Ammon's horn (tissue), 1 donor: ENCODE results near the gene NAPEPLD.
A peak's percentile ranks its signal among the peaks of the same experiment; 100 is the strongest.
"Not testable (repeated sequence)": the region's sequence is repeated elsewhere in the genome, so short reads cannot be mapped to it uniquely, and the experiment has no call there.

ENCODE experiments used
- DNase-seq: peaks from one replicate; pipeline ENCODE4 v3.0.0-alpha.2; 2016; ENCODE audit warnings: low spot score

Gene NAPEPLD

GRCh38 chr7:103148994-103149807 is at the start of gene NAPEPLD:
Gene NAPEPLD (minus strand): TSS chr7:103149099. CDS start chr7:103128776, 20,323 bp downstream.
- DNase-seq: peak; percentile 92

- DNase-seq: not testable (repeated sequence)
These were observed 49.2 kb upstream of the NAPEPLD start for GRCh38 chr7:103198079-103198478.

- DNase-seq: not testable (repeated sequence)
These were observed 46.5 kb upstream of the NAPEPLD start for GRCh38 chr7:103195364-103195763.

GRCh38 chr7:103172415-103173146 is 23.7 kb upstream of the NAPEPLD start:
- not testable (repeated sequence) for DNase-seq

GRCh38 chr7:103171695-103172414 is 23.0 kb upstream of the NAPEPLD start:
- DNase-seq: not testable (repeated sequence)

GRCh38 chr7:103166921-103167544 is 18.1 kb upstream of the NAPEPLD start:
- DNase-seq: not testable (repeated sequence)

GRCh38 chr7:103163087-103163825 is 14.4 kb upstream of the NAPEPLD start:
- not testable (repeated sequence) for DNase-seq

GRCh38 chr7:103162641-103163040 is 13.7 kb upstream of the NAPEPLD start:
- peak; percentile 34 for DNase-seq

- DNase-seq: not testable (repeated sequence)
These were observed 13.2 kb upstream of the NAPEPLD start for GRCh38 chr7:103161998-103162616.

- DNase-seq: not testable (repeated sequence)
These were observed 10.2 kb upstream of the NAPEPLD start for GRCh38 chr7:103159072-103159471.

- DNase-seq: not testable (repeated sequence)
These were observed 6.6 kb upstream of the NAPEPLD start for GRCh38 chr7:103155331-103156024.

- DNase-seq: no peak
These were observed 5.1 kb upstream of the NAPEPLD start for GRCh38 chr7:103154042-103154441.

GRCh38 chr7:103152744-103153617 is 4.1 kb upstream of the NAPEPLD start:
- DNase-seq: not testable (repeated sequence)

- not testable (repeated sequence) for DNase-seq
These were observed 3.2 kb upstream of the NAPEPLD start for GRCh38 chr7:103151993-103152676.

- no peak for DNase-seq
These were observed 1.3 kb upstream of the NAPEPLD start for GRCh38 chr7:103150192-103150591.

- DNase-seq: no peak
These were observed 895 bp upstream of the NAPEPLD start for GRCh38 chr7:103149808-103150180.

GRCh38 chr7:103148131-103148993 is 537 bp downstream of the NAPEPLD start:
- DNase-seq: no peak
